GM12878 (cell line): Measurements from ENCODE around the gene FBXO21. TPM values are rescaled to one million over a fixed set of nuclear protein-coding genes. Genes with fewer than 3 reads are reported as not detected.

ENCODE experiments used
- ATAC-seq: fragments of 200-7000 bp; cut with Tn5 transposase; 3 replicates; pipeline ENCODE4 v1.9.1; 2020; ENCODE audit warnings: mild to moderate bottlenecking, moderate library complexity
- BruUV-seq: library from RNA; stranded (reverse); fragments of 400-500 nt; replicated peaks from 2 replicates; lab custom pipeline; 2021; lab: Mats Ljungman, UMichigan
- CTCF ChIA-PET: fragments of 300-600 bp; sonication (Branson Sonifier 250); formaldehyde crosslinking; extraction: SDS; loops from one replicate; lab custom pipeline; 2021; ENCODE audit warnings: inconsistent platforms; lab: Yijun Ruan, JAX
- POLR2A ChIA-PET: fragments of 350-600 bp; formaldehyde crosslinking; extraction: SDS; loops from one replicate; lab custom pipeline; 2021; ENCODE audit warnings: inconsistent platforms; lab: Charles Lee
- RAD21 ChIA-PET: fragments of 300-600 bp; sonication (Branson Sonifier 250); formaldehyde crosslinking; loops from one replicate; lab custom pipeline; 2023; ENCODE audit warnings: antibody characterized with exemption; ENCODE audit not compliant: unreplicated experiment; lab: Charles Lee
- SMC1A ChIA-PET: fragments of 300-600 bp; sonication (Branson Sonifier 250); formaldehyde crosslinking; loops from one replicate; lab custom pipeline; 2023; ENCODE audit not compliant: unreplicated experiment, uncharacterized antibody; lab: Charles Lee
- DNase-seq: peaks from one replicate; pipeline ENCODE4 v3.0.0-alpha.2; 2011; ENCODE audit warnings: low read depth, low spot score
- FAIRE-seq: peaks from 3 replicates; lab custom pipeline; 2011; peaks lifted over from hg19 to GRCh38; lab: Jason Lieb, UNC
- H2AFZ ChIP-seq: 2 replicates; pipeline ENCODE4 v1.6.0; 2011; ENCODE audit warnings: low read depth, low read length, control low read depth; ENCODE audit not compliant: control insufficient read depth
- H3K27ac ChIP-seq: 2 replicates; pipeline ENCODE4 v1.5.1; 2011; ENCODE audit warnings: control low read depth; ENCODE audit not compliant: control insufficient read depth, insufficient read depth
- H3K27me3 ChIP-seq, 2 experiments: replicated peaks in 1 of 2; 2 replicates each; pipeline versions ENCODE4 v1.6.0 to v1.6.1; 2011; ENCODE audit warnings: low read length in 1 of 2; ENCODE audit not compliant: control insufficient read depth in 2 of 2, insufficient read depth in 2 of 2
- H3K36me3 ChIP-seq, 2 experiments: 2 replicates each; pipeline ENCODE4 v1.5.1; 2011; ENCODE audit warnings: low read length in 1 of 2; ENCODE audit not compliant: control insufficient read depth in 2 of 2, insufficient read depth in 2 of 2
- H3K4me1 ChIP-seq: 2 replicates; pipeline ENCODE4 v1.6.1; 2011; ENCODE audit warnings: mild to moderate bottlenecking, low read length, moderate library complexity, mixed read lengths; ENCODE audit not compliant: control insufficient read depth, insufficient read depth
- H3K4me2 ChIP-seq: 2 replicates; pipeline ENCODE4 v1.6.0; 2011; ENCODE audit warnings: control low read depth; ENCODE audit not compliant: control insufficient read depth, insufficient read depth
- H3K4me3 ChIP-seq: fragments of 200-600 bp; sonication (generic); 2 replicates; pipeline ENCODE4 v1.5.1; 2016
- H3K79me2 ChIP-seq: 2 replicates; pipeline ENCODE4 v1.6.0; 2011; ENCODE audit warnings: low read length; ENCODE audit not compliant: control insufficient read depth, insufficient read depth
- H3K9ac ChIP-seq: 2 replicates; pipeline ENCODE4 v1.8.0; 2011; ENCODE audit warnings: low read length, control low read depth, mixed read lengths; ENCODE audit not compliant: control insufficient read depth, insufficient read depth
- H3K9me3 ChIP-seq: replicated peaks from 3 replicates; pipeline ENCODE4 v1.5.1; 2011; ENCODE audit warnings: mild to moderate bottlenecking, low read length; ENCODE audit not compliant: control insufficient read depth, insufficient read depth
- H4K20me1 ChIP-seq: 2 replicates; pipeline ENCODE4 v1.6.0; 2011; ENCODE audit not compliant: control insufficient read depth, insufficient read depth
- CBX5 ChIP-seq: sonication (generic); IDR thresholded peaks from 2 replicates; pipeline ENCODE4 v1.6.1; 2016; ENCODE audit warnings: low read depth, moderate library complexity, mild to moderate bottlenecking, inconsistent platforms
- CREB1 ChIP-seq: IDR thresholded peaks from 2 replicates; pipeline ENCODE4 v1.6.1; 2012; ENCODE audit warnings: low read depth, mild to moderate bottlenecking, inconsistent platforms
- EED ChIP-seq: sonication (generic); IDR thresholded peaks from 2 replicates; pipeline ENCODE4 v1.6.1; 2016; ENCODE audit warnings: antibody characterized with exemption, low read depth
- HCFC1 ChIP-seq: fragments of 150-350 bp; IDR thresholded peaks from 2 replicates; pipeline ENCODE4 v1.6.1; 2014; ENCODE audit warnings: low read length
- MAX ChIP-seq: IDR thresholded peaks from 2 replicates; pipeline ENCODE4 v1.6.1; 2012; ENCODE audit warnings: low read depth, low read length, improper control_type of control experiment
- NFIC ChIP-seq: IDR thresholded peaks from 2 replicates; pipeline ENCODE4 v1.6.1; 2012; ENCODE audit warnings: low read depth, mild to moderate bottlenecking, inconsistent platforms, low read length, moderate library complexity
- PML ChIP-seq: IDR thresholded peaks from 2 replicates; pipeline ENCODE4 v1.6.1; 2012; ENCODE audit warnings: low read length, inconsistent platforms
- SP1 ChIP-seq: IDR thresholded peaks from one replicate; pipeline ENCODE4 v1.6.1; 2011; ENCODE audit warnings: low read depth, low read length
- ZBTB4 ChIP-seq: fragments of 450-650 bp; formaldehyde crosslinking; IDR thresholded peaks from 2 replicates; pipeline ENCODE4 v1.4.0; 2022; ENCODE audit warnings: mild to moderate bottlenecking, moderate library complexity
- WGBS: methylation state at CpG from one replicate; pipeline ENCODE4 v1.1.6; 2016; ENCODE audit warnings: low lambda C conversion rate; ENCODE audit not compliant: insufficient replicate concordance, insufficient coverage; ENCODE audit errors: missing lambda C conversion rate; 5-methylcytosine and 5-hydroxymethylcytosine counted together
- in situ Hi-C: fragments of 300-500 bp; cut with MboI; formaldehyde crosslinking; loops from 9 replicates; pipeline ENCODE4 v1.14.3; 2018; ENCODE audit warnings: mixed read lengths
- intact Hi-C: fragments of 100-400 bp; cut with micrococcal nuclease; formaldehyde crosslinking; loops from one replicate; pipeline ENCODE4 v1.14.2; 2022; ENCODE audit not compliant: unreplicated experiment
- polyA plus RNA-seq, 11 experiments: library from polyadenylated mRNA; depleted of rRNA in 4 of 11; unstranded in 6 of 11; stranded (reverse) in 5 of 11; fragments of >200 nt; fragmentation: Nextera tagmentation in 4 of 11; fragmentation: Illumina TruSeq in 1 of 11; extraction: Ambion mirVana in 4 of 11; extraction: Trizol in 1 of 11; gene quantifications; 1 replicate in 1 of 11; 2 replicates in 10 of 11; pipeline versions ENCODE4 v1.2.1 to v1.2.3, GENCODE V29; 2011 to 2016; ENCODE audit warnings: inconsistent platforms in 2 of 11, missing spikeins in 2 of 11, low read depth in 1 of 11
- total RNA-seq, 4 experiments: library from RNA; depleted of rRNA in 3 of 4; stranded (reverse); fragments of >200 nt in 3 of 4; fragmentation: Illumina TruSeq in 1 of 4; extraction: Trizol in 1 of 4; gene quantifications; 2 replicates each; pipeline versions ENCODE4 v1.2.1 to v1.2.3, GENCODE V29; 2013 to 2021
- TF ChIP-seq, protein P1 (sequence below): fragments of 450-650 bp; IDR thresholded peaks from 2 replicates; pipeline ENCODE4 v1.6.1; 2016; ENCODE audit warnings: mild to moderate bottlenecking, moderate library complexity, borderline replicate concordance
- TF ChIP-seq, protein P2 (sequence below): IDR thresholded peaks from 2 replicates; pipeline ENCODE4 v1.6.1; 2011; ENCODE audit warnings: borderline replicate concordance, low read depth, mild to moderate bottlenecking, moderate library complexity, low read length; ENCODE audit not compliant: insufficient read depth, poor library complexity, severe bottlenecking
- TF ChIP-seq, protein P3 (sequence below): fragments of 450-650 bp; IDR thresholded peaks from 2 replicates; pipeline ENCODE4 v1.6.1; 2018; ENCODE audit warnings: borderline replicate concordance, mild to moderate bottlenecking; ENCODE audit not compliant: partially characterized antibody

The FBXO21 gene
- total and polyA plus RNA-seq, 10 of the 15 experiments (the other 5 are each of a cell fraction or from before 2014, with no cell fraction given), result 5.5 to 32.6 (median 18.9) TPM

GRCh38 chr12:117121441-117121840, 68.8 kb downstream of the FBXO21 start:
- CTCF ChIA-PET, result interaction anchor here (1.2 to 9.4 kb wide), 3 partner anchors 38 to 418 kb away, joined by 3 to 149 read pairs (median 9); no protein-coding TSS in a partner anchor
- Histone ChIP-seq H4K20me1 (no peaks in the 10 kb centered on the region), H3K9ac (no peak overlapping the region), H3K27ac (no peak overlapping the region), H2AFZ (no peak overlapping the region), H3K4me2 (no peak overlapping the region), H3K9me3 (no peaks in the 10 kb centered on the region), H3K4me3 (no peak overlapping the region), H3K27me3 (no peaks in the 10 kb centered on the region), H3K79me2 (no peaks in the 10 kb centered on the region), H3K4me1 (peaks cover 3% of the 10 kb centered on the region; the same call in 1 of the 2 replicates), H3K36me3 (no peaks in the 10 kb centered on the region)
- intact Hi-C loops (no loop called here), in situ Hi-C loops (no loop called here)
- 88% methylated on average over 3 of the region's 3 CpGs for WGBS
- RAD21 ChIA-PET, result interaction anchor here (0.6 to 1.4 kb wide), 2 partner anchors 96 to 121 kb away, joined by 3 read pairs; no protein-coding TSS in a partner anchor
- POLR2A ChIA-PET, result no interaction called here
- no peak for ATAC-seq
- DNase-seq, result no peak
- BruUV-seq, result no TSS peak
- no peak for FAIRE-seq
- SMC1A ChIA-PET, result interaction anchor here (1.0 to 1.3 kb wide), 2 partner anchors 10 to 33 kb away, joined by 3 to 5 read pairs; no protein-coding TSS in a partner anchor
- TF ChIP-seq PML, result no peak
- TF ChIP-seq, protein P1, sequence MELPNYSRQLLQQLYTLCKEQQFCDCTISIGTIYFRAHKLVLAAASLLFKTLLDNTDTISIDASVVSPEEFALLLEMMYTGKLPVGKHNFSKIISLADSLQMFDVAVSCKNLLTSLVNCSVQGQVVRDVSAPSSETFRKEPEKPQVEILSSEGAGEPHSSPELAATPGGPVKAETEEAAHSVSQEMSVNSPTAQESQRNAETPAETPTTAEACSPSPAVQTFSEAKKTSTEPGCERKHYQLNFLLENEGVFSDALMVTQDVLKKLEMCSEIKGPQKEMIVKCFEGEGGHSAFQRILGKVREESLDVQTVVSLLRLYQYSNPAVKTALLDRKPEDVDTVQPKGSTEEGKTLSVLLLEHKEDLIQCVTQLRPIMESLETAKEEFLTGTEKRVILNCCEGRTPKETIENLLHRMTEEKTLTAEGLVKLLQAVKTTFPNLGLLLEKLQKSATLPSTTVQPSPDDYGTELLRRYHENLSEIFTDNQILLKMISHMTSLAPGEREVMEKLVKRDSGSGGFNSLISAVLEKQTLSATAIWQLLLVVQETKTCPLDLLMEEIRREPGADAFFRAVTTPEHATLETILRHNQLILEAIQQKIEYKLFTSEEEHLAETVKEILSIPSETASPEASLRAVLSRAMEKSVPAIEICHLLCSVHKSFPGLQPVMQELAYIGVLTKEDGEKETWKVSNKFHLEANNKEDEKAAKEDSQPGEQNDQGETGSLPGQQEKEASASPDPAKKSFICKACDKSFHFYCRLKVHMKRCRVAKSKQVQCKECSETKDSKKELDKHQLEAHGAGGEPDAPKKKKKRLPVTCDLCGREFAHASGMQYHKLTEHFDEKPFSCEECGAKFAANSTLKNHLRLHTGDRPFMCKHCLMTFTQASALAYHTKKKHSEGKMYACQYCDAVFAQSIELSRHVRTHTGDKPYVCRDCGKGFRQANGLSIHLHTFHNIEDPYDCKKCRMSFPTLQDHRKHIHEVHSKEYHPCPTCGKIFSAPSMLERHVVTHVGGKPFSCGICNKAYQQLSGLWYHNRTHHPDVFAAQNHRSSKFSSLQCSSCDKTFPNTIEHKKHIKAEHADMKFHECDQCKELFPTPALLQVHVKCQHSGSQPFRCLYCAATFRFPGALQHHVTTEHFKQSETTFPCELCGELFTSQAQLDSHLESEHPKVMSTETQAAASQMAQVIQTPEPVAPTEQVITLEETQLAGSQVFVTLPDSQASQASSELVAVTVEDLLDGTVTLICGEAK, result no peak
- no peak for TF ChIP-seq MAX
- no peak for TF ChIP-seq HCFC1
- no peak for TF ChIP-seq EED
- TF ChIP-seq, protein P2, sequence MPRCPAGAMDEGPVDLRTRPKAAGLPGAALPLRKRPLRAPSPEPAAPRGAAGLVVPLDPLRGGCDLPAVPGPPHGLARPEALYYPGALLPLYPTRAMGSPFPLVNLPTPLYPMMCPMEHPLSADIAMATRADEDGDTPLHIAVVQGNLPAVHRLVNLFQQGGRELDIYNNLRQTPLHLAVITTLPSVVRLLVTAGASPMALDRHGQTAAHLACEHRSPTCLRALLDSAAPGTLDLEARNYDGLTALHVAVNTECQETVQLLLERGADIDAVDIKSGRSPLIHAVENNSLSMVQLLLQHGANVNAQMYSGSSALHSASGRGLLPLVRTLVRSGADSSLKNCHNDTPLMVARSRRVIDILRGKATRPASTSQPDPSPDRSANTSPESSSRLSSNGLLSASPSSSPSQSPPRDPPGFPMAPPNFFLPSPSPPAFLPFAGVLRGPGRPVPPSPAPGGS, result no peak
- TF ChIP-seq, protein P3, sequence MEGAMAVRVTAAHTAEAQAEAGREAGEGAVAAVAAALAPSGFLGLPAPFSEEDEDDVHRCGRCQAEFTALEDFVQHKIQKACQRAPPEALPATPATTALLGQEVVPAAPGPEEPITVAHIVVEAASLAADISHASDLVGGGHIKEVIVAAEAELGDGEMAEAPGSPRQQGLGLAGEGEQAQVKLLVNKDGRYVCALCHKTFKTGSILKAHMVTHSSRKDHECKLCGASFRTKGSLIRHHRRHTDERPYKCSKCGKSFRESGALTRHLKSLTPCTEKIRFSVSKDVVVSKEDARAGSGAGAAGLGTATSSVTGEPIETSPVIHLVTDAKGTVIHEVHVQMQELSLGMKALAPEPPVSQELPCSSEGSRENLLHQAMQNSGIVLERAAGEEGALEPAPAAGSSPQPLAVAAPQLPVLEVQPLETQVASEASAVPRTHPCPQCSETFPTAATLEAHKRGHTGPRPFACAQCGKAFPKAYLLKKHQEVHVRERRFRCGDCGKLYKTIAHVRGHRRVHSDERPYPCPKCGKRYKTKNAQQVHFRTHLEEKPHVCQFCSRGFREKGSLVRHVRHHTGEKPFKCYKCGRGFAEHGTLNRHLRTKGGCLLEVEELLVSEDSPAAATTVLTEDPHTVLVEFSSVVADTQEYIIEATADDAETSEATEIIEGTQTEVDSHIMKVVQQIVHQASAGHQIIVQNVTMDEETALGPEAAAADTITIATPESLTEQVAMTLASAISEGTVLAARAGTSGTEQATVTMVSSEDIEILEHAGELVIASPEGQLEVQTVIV, result no peak
- no peak for TF ChIP-seq SP1
- no peak for TF ChIP-seq CREB1
- no peak for TF ChIP-seq NFIC
- TF ChIP-seq CBX5, result no peak
- TF ChIP-seq ZBTB4 (CRISPR knock-in tag), result no peak
